GDM1 (cell line): Measurements from ENCODE around the gene KIF26B.
"Not testable (repeated sequence)": the region's sequence is repeated elsewhere in the genome, so short reads cannot be mapped to it uniquely, and the experiment has no call there.

Source experiments
- DNase-seq: peaks from one replicate; lab custom pipeline; 2025; lab: John Stamatoyannopoulos, UW

Gene KIF26B

GRCh38 chr1:245325922-245326795 lies 171.4 kb downstream of the KIF26B start:
- no peak for DNase-seq

DNA sequence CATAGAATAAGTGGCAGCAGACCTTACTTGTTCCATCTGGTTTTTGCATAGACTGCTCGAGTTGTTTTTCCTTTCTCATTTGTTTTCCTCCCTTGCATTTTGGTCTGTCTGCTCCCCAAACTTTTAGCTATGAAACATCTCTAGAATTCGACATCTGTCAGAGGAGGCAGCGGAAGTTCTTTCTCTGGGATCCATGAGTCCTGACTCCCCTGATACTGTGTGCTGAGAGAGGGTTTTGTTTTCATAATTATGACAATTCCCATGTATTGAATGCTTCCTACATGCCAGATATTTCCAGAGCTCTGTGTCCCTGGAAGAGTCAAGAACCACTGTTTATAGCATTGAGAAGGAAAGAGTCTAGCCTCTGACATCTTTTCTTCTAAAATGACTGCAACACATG lies 172.6 kb downstream of the KIF26B start:
- no peak for DNase-seq

DNA sequence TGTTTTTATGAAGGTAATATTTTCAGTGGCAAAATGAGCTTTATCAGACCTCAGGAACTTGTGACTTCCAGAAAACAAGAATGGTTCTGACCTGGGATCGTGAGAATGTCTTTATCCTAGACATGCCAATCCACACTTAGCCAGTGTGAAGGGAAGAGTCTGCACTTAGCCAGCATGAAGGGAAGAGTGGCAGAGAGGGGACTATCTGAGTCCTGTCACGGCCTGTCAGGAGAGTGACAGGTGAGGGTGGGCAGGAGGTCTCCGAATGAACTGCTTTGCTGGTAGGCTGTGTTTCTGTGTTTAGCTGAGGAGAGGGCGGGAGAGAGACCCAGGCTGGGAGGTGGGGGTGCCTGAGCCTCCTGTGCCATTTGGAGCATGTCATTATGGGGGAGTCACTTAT lies 173.1 kb downstream of the KIF26B start:
- DNase-seq, result no peak

DNA sequence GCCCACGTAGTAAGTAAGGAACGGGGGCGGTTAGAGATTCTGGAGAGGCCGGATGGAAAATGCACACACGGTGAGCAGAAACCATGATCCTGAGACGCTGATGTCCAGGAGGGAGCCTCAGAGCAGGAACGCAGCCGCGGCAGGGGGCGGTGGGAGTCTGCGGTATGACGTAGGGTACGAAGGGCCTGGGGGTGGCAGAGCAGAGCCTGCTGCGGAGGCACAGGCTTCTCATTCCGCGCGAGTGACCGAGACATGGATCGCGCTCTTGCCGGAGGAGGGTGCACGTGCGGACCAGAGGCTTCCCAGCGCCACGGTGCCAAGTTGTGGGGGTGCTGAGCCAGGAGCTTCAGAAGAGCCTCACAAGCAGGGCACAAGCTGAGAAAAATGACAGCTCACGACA lies 176.2 kb downstream of the KIF26B start:
- DNase-seq, result no peak

DNA sequence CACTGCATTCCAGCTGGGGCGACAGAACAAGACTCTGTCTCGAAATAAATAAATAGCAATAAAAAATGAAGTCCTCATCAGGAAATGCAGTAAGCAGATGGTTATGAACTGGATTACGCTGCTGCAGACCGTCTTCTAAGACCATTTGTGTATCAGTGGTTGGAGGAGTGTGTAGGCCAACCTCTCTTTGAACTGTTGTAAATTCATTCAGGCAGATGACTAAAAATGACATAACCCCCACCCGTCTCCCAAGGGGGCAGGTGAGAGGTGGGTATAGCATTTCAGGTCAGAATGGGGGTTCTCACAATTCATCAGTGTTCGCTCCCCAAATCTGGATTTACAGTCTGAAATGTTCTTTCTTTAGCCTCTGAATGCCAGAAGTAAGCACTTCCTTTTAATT lies 177.3 kb downstream of the KIF26B start:
- DNase-seq, result no peak

- DNase-seq, result no peak
Measured at GRCh38 chr1:245332513-245332912, 177.7 kb downstream of the KIF26B start.

GRCh38 chr1:245334235-245334634 lies 179.4 kb downstream of the KIF26B start:
- no peak for DNase-seq

DNA sequence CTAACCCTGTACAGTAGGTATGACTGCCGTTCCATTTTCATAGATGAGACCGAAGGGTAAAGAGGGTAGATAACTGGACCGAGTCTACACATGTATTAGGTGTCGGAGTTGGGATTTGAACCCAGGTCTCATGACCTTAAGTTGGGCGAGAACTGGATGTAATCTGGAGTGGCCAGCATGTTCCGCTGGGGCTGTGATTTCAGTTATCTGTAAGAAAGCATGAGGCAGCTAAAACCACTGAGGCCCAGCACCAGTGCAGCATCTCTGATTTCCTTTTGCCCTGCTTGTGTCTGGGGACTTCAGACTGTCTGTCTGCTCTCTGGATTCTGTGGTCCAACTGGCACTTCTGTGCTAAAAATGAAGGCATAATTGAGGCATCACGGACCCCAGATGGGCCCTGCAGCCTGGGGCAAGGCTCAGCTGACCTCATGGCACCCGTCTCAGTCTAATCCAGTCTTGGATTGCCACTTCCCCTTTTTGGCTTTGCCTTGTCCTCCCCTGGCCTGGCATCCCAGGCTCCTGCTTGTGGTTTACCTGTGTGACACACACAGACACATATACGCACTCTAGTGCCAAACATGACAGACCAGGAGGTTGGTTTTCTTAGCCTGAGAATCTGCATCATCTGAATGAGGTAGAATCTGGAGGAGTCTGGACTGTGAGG lies 180.2 kb downstream of the KIF26B start:
- DNase-seq, result no peak

DNA sequence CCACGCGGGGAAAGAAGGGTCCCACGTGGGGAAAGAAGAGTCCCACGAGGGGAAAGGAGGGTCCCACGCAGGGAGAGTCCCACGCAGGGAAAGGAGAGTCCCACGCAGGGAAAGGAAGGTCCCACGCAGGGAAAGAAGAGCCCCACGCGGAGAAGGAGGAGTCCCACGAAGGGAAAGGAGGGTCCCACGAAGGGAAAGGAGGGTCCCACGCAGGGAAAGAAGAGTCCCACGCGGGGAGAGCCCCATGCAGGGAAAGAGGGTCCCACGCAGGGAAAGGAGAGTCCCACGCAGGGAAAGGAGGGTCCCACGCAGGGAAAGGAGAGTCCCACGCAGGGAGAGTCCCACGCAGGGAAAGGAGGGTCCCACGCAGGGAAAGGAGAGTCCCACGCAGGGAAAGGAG lies 180.9 kb downstream of the KIF26B start:
- not testable (repeated sequence) for DNase-seq

DNA sequence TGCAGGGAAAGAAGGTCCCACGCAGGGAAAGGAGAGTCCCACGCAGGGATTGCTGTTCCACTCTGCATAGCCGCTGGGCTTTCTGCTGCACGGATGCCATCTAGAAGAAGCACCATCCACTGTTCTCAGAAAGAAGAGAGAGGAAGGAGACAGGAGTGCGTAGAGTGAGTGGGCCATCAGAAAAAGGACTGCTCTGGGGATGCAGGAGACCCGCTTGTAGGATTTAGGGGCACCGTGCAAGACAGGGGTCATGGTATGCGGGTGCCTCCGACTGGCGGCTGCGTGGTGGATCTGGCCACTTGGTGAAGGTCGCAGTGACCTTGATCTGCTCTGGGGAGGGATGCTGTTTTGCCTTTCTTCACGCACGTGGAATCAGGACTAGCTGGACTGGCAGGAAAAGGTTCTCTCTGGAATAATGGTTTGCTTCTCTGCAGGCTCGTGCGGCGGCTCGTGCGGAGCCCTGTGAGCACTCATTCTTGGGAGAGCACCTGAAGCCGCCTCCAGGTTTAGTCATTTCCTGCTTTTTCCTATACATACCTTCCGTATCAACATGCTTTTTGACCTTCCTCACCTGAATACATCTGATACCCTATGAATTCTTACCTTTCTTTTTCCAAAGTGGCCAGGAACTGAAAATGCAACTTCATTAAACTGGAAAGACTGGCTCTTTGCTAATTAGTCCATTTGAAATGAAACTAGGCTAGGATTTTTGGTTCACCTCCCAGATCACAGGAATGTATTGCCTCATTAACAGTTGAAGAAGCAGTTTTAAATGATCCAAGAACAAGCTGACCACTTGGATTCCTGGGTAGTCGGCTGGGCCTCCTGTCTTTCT lies 181.6 kb downstream of the KIF26B start:
- DNase-seq, result no peak

DNA sequence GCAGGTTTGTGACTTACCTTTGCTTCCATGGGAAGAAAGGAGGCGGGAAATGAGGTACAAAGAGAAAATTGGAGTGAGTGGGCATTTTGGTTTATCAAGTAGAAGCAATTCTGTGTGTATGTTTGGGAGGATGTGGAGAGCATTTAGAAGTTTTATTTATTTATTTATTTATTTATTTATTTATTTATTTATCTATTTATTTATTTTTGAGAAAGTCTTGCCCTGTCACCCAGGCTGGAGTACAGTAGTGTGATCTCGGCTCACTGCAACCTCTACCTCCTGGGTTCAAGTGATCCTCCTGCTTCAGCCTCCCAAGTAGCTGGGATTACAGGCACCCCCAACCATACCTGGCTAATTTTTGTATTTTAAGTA lies 182.2 kb downstream of the KIF26B start:
- not testable (repeated sequence) for DNase-seq

- DNase-seq, result no peak
Measured at GRCh38 chr1:245337829-245338484, 183.2 kb downstream of the KIF26B start.

DNA sequence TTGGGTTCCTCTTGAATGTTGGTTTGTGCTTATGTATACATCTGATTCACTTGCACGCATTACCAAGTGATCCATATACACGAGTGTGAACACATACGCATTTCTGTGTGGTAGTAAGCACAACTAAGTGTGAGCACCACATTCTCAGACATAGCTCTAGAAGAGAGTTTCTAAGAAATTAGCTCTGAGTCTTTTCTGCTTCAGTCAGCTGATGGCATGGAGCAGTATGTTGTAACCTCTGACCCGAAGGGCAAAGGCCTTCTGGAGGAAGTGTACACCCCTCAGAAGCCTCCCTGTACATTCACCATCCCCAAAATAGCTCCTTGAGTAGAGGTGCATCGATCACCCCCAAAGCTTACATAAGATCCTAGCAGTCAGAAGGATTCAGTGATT lies 183.7 kb downstream of the KIF26B start:
- no peak for DNase-seq

- DNase-seq, result no peak
Measured at GRCh38 chr1:245341743-245342142, 187.0 kb downstream of the KIF26B start.

GRCh38 chr1:245345191-245345884 lies 190.6 kb downstream of the KIF26B start:
- no peak for DNase-seq

DNA sequence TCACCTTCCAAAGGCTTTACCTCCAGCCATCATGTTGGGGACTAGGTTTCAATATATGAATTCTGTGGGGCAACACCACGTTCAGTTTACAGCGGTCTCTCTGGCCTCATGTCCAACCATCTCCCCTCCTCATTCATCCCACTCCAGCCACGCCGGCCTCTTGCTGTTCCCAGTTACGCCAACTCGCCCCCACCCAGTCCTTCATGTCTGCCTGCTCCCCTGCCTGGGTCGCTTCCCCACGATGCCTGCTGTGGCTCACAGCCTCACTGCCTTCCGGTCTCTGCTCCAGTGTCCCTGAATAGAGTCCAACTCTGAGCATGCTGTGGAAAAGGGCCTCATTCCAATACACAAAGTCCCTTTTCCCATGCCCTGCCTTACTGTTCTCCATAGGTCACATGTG lies 193.8 kb downstream of the KIF26B start:
- DNase-seq, result no peak

- DNase-seq, result no peak
Measured at GRCh38 chr1:245353411-245353810, 198.6 kb downstream of the KIF26B start.

- DNase-seq, result no peak
Measured at GRCh38 chr1:245353915-245354775, 199.4 kb downstream of the KIF26B start.

DNA sequence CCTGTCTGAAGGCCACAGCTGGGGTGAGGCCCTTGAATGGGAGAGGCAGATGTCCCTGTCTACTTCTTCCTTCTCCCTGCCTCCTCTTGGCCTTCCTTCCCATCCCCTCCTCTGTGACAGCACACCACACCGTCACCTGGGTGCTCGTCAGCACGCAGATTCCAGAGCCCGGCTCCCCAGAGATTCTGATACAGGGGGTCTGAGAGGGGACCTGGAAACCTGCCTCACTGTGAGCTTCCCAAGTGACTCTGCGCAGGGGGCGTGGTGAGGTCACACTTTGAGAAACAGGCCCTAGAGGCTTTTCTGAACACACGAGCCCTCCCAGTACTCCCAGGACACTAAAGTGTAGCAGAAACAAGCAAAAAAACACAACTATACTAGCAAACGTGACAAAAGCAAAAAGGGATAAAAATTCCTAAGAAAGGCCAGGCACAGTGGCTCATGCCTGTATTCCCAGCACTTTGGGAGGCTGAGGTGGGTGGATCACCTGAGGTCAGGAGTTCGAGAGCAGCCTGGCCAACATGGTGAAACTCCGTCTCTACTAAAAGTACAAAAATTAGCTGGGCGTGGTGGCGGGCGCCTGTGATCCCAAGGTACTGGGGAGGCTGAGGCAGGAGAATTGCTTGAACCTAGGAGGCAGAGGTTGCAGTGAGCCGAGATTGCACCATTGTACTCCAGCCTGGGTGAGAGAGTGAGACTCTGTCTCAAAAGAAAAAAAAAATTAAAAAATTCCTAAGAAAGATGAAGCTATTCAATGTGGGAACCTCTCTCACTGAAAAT lies 201.3 kb downstream of the KIF26B start:
- DNase-seq, result not testable (repeated sequence)
